22Rv1 (cell line): Measurements from ENCODE around the gene LRMDA.

ENCODE experiments used
- CTCF ChIP-seq: fragments of 450-650 bp; IDR thresholded peaks from 2 replicates; pipeline ENCODE4 v1.5.1; 2017; ENCODE audit warnings: mild to moderate bottlenecking
- ZFX ChIP-seq: fragments of 450-650 bp; IDR thresholded peaks from 2 replicates; pipeline ENCODE4 v1.6.1; 2017; ENCODE audit warnings: antibody characterized with exemption, borderline replicate concordance

GRCh38 chr10:75708060-75708459, 276.6 kb downstream of the LRMDA start:
- TF ChIP-seq CTCF: no peak
- no peak for TF ChIP-seq ZFX
